ENCODE data around the gene PIKFYVE. TPM values are rescaled to one million over a fixed set of nuclear protein-coding genes. Genes with fewer than 3 reads are reported as not detected.
"Not testable (repeated sequence)": the region's sequence is repeated elsewhere in the genome, so short reads cannot be mapped to it uniquely, and the experiment has no call there.

Gene PIKFYVE
- total RNA-seq, 2 experiments from 2014 or later, result 29.7 to 50.0 TPM

DNA sequence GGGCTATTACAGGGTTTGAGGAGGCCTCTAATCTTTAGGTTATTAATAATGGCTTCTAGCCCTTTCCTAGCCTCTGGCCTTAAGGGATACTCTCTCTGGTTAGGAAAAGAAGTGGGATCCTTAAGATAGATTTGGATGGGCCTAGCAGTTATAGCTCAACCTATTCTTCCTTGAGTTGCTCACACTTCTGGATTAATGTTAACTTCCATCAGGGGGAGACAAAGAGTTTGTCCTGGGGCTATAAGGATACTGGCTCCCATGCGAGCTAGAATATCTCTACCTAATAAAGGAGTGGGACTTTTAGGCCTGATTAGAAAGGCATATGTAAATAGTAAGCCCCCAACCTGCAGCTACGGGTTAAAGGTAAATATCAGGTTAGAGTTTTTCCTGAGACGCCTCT lies 126.2 kb downstream of the PIKFYVE start:
- ChIA-PET CTCF (ENCODE audit: unreplicated experiment) (no interaction called here), POLR2A (interaction anchor here (1.1 kb wide), 1 partner anchor 13 kb away, joined by 8 read pairs; no protein-coding TSS in a partner anchor)
- H3K9me3 ChIP-seq (ENCODE audit: low read length), result 0 out of 2 replicates have a peak, but pooled peaks cover 6% of the 10 kb centered on the region
- no peaks in the 10 kb centered on the region for H3K9me2 ChIP-seq (ENCODE audit: insufficient read depth, low read length)
- H3K36me3 ChIP-seq (ENCODE audit: insufficient read depth, low read length), result no peaks in the 10 kb centered on the region
- H3K4me3 ChIP-seq (ENCODE audit: low read depth, low read length, poor library complexity, severe bottlenecking), result no peak overlapping the region
- no peaks in the 10 kb centered on the region for H3K4me1 ChIP-seq (ENCODE audit: insufficient read depth, low read length, poor library complexity, severe bottlenecking)
- no peak overlapping the region for H3K4me2 ChIP-seq (ENCODE audit: low read length)
- BruUV-seq (replicated peaks), result no TSS peak
- no peak overlapping the region for H3K27ac ChIP-seq (ENCODE audit: low read depth, low read length, poor library complexity, severe bottlenecking)
- DNase-seq (ENCODE audit: low spot score), result no peak
- no peak for TF ChIP-seq EZH2phosphoT487 (IDR thresholded peaks at IDR 0.05; ENCODE audit: borderline replicate concordance, low read depth, low read length)
- TF ChIP-seq, protein P1, sequence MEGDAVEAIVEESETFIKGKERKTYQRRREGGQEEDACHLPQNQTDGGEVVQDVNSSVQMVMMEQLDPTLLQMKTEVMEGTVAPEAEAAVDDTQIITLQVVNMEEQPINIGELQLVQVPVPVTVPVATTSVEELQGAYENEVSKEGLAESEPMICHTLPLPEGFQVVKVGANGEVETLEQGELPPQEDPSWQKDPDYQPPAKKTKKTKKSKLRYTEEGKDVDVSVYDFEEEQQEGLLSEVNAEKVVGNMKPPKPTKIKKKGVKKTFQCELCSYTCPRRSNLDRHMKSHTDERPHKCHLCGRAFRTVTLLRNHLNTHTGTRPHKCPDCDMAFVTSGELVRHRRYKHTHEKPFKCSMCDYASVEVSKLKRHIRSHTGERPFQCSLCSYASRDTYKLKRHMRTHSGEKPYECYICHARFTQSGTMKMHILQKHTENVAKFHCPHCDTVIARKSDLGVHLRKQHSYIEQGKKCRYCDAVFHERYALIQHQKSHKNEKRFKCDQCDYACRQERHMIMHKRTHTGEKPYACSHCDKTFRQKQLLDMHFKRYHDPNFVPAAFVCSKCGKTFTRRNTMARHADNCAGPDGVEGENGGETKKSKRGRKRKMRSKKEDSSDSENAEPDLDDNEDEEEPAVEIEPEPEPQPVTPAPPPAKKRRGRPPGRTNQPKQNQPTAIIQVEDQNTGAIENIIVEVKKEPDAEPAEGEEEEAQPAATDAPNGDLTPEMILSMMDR (conservative IDR thresholded peaks at IDR 0.05; ENCODE audit: low read length), result 0 out of 2 replicates have a peak, but pooled peaks have one; percentile 34
- no peak overlapping the region for H2AFZ ChIP-seq (ENCODE audit: low read length)
- no peaks in the 10 kb centered on the region for H4K20me1 ChIP-seq (ENCODE audit: insufficient read depth, low read length)
- H3K79me2 ChIP-seq (ENCODE audit: insufficient read depth, low read depth, low read length), result no peaks in the 10 kb centered on the region
- intact Hi-C loops (cut with micrococcal nuclease; ENCODE audit: unreplicated experiment), result loop anchor here (10.0 kb wide), 1 partner anchor 1183 kb away; no protein-coding TSS in a partner anchor

DNA sequence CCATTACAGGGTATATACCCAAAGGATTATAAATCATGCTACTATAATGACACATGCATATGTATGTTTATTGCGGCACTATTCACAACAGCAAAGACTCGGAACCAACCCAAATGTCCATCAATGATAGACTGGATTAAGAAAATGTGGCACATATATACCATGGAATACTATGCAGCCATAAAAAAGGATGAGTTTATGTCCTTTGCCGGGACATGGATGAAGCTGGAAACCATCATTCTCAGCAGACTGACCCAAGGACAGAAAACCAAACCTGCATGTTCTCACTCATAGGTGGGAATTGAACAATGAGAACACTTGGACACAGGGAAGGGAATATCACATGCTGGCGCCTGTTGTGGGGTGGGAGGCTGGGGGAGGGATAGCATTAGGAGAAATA lies 130.7 kb downstream of the PIKFYVE start:
- H3K79me2 ChIP-seq (ENCODE audit: insufficient read depth, low read depth, low read length); DNase-seq (ENCODE audit: low spot score); H3K27ac ChIP-seq (ENCODE audit: low read depth, low read length, poor library complexity, severe bottlenecking); H4K20me1 ChIP-seq (ENCODE audit: insufficient read depth, low read length); H3K9me3 ChIP-seq (ENCODE audit: low read length); H3K4me1 ChIP-seq (ENCODE audit: insufficient read depth, low read length, poor library complexity, severe bottlenecking); POLR2A ChIA-PET; H3K4me2 ChIP-seq (ENCODE audit: low read length); H3K36me3 ChIP-seq (ENCODE audit: insufficient read depth, low read length); BruUV-seq (replicated peaks); H3K9me2 ChIP-seq (ENCODE audit: insufficient read depth, low read length); CTCF ChIA-PET (ENCODE audit: unreplicated experiment); H3K4me3 ChIP-seq (ENCODE audit: low read depth, low read length, poor library complexity, severe bottlenecking); H2AFZ ChIP-seq (ENCODE audit: low read length): not testable (repeated sequence)
- intact Hi-C loops (cut with micrococcal nuclease; ENCODE audit: unreplicated experiment), result loop anchor here (5.0 to 10.0 kb wide), 2 partner anchors 936 to 1178 kb away; no protein-coding TSS in a partner anchor

DNA sequence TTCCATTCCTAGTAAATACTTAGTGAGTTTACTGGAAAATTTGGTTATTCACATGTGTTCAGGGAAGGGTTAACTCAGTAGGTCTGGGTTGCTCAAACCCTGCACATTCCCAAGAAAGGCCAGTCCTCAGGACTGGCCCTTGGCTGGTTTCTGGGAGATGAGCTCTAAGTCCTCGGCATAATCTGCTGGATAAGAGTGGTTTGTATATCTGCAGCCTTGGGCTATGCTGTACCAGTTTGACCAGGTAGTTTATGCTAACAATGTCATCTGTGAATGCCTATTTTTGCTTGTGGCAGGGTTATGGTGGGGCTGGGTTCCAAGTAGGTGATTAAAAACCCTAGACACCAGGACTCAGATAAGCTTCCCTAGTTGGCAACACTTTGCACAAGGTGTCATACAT lies 133.1 kb downstream of the PIKFYVE start:
- H3K36me3 ChIP-seq (ENCODE audit: insufficient read depth, low read length), result no peaks in the 10 kb centered on the region
- H3K4me2 ChIP-seq (ENCODE audit: low read length), result no peak overlapping the region
- H3K27ac ChIP-seq (ENCODE audit: low read depth, low read length, poor library complexity, severe bottlenecking), result no peak overlapping the region
- H3K4me3 ChIP-seq (ENCODE audit: low read depth, low read length, poor library complexity, severe bottlenecking), result no peak overlapping the region
- H3K4me1 ChIP-seq (ENCODE audit: insufficient read depth, low read length, poor library complexity, severe bottlenecking), result no peaks in the 10 kb centered on the region
- ChIA-PET POLR2A (interaction anchor here (1.9 kb wide), 1 partner anchor 47 kb away, joined by 5 read pairs; no protein-coding TSS in a partner anchor), CTCF (ENCODE audit: unreplicated experiment) (interaction anchor here (1.0 kb wide), 1 partner anchor 1562 kb away, joined by 3 read pairs; no protein-coding TSS in a partner anchor)
- H3K79me2 ChIP-seq (ENCODE audit: insufficient read depth, low read depth, low read length), result no peaks in the 10 kb centered on the region
- no peak overlapping the region for H2AFZ ChIP-seq (ENCODE audit: low read length)
- no TSS peak for BruUV-seq (replicated peaks)
- TF ChIP-seq, protein P1 (conservative IDR thresholded peaks at IDR 0.05; ENCODE audit: low read length), result no peak
- TF ChIP-seq EZH2phosphoT487 (IDR thresholded peaks at IDR 0.05; ENCODE audit: borderline replicate concordance, low read depth, low read length), result no peak
- DNase-seq (ENCODE audit: low spot score), result no peak
- H3K9me2 ChIP-seq (ENCODE audit: insufficient read depth, low read length), result no peaks in the 10 kb centered on the region
- intact Hi-C loops (cut with micrococcal nuclease; ENCODE audit: unreplicated experiment), result loop anchor here (5.0 to 10.0 kb wide), 2 partner anchors 933 to 1176 kb away; no protein-coding TSS in a partner anchor
- H4K20me1 ChIP-seq (ENCODE audit: insufficient read depth, low read length), result no peaks in the 10 kb centered on the region
- 0 out of 2 replicates have a peak, but pooled peaks cover 2% of the 10 kb centered on the region for H3K9me3 ChIP-seq (ENCODE audit: low read length)

Measured in OCI-LY7 (cell line).